OCI-LY3 (cell line): ENCODE measurements around the gene PLIN1.

ENCODE experiments used
- CTCF ChIP-seq: fragments of 200-600, 300-600 bp; sonication (generic); IDR thresholded peaks from 2 replicates; pipeline ENCODE4 v1.5.1; 2014; ENCODE audit warnings: antibody characterized with exemption, low read length, low read depth
- EZH2phosphoT487 ChIP-seq: fragments of 200-600 bp; shearing (Covaris generic); IDR thresholded peaks from 2 replicates; pipeline ENCODE4 v1.6.1; 2018; ENCODE audit warnings: antibody characterized with exemption, mixed run types, low read depth

GRCh38 chr15:89714775-89715174, 35.6 kb upstream of the PLIN1 start:
- TF ChIP-seq CTCF (no peak), EZH2phosphoT487 (no peak)
